K562 (cell line): ENCODE results near the gene SORCS2. TPM values are rescaled to one million over a fixed set of nuclear protein-coding genes. Genes with fewer than 3 reads are reported as not detected.

Experiments used
- ATAC-seq: fragments of 200-7000 bp; cut with Tn5 transposase; 3 replicates; pipeline ENCODE4 v1.9.1; 2020; ENCODE audit warnings: moderate library complexity
- BruUV-seq: library from RNA; stranded (reverse); fragments of 400-500 nt; replicated peaks from 2 replicates; lab custom pipeline; 2021; lab: Mats Ljungman, UMichigan
- CTCF ChIA-PET: fragments of 300-600 bp; formaldehyde crosslinking; extraction: SDS; loops from one replicate; lab custom pipeline; 2021; ENCODE audit warnings: low intra/inter-chr PET ratio; lab: Yijun Ruan, JAX
- POLR2A ChIA-PET: fragments of 300-600, 350-650 bp; sonication (Branson Sonifier 250); formaldehyde crosslinking; extraction: SDS; loops from one replicate; lab custom pipeline; 2021; ENCODE audit warnings: antibody characterized with exemption, inconsistent platforms; lab: Yijun Ruan, JAX
- DNase-seq, 4 experiments: peaks; one replicate each; pipeline versions ENCODE4 v3.0.0 to v3.0.0-alpha.2; 2011 to 2018; ENCODE audit warnings: low spot score in 3 of 4, mixed read lengths in 3 of 4; ENCODE audit errors: extremely low read depth in 1 of 4
- FAIRE-seq: peaks from 2 replicates; lab custom pipeline; 2011; peaks lifted over from hg19 to GRCh38; lab: Jason Lieb, UNC
- H2AFZ ChIP-seq: 2 replicates; pipeline ENCODE4 v1.6.0; 2011; ENCODE audit warnings: low read depth, low read length, control low read depth, inconsistent platforms
- H3K27ac ChIP-seq: fragments of 200-600 bp; 3 replicates; pipeline ENCODE4 v1.8.0; 2011; ENCODE audit warnings: low read depth, mild to moderate bottlenecking, control low read depth, inconsistent platforms, low read length, moderate library complexity, mixed read lengths; ENCODE audit errors: extremely low read depth
- H3K27me3 ChIP-seq, 2 experiments: fragments of 300-600 bp in 1 of 2; 2 replicates in 1 of 2; 3 replicates in 1 of 2; pipeline versions ENCODE4 v1.6.0 to v1.8.0; 2011; ENCODE audit warnings: inconsistent platforms in 2 of 2, low read length in 2 of 2, mild to moderate bottlenecking in 1 of 2, mixed read lengths in 1 of 2, moderate library complexity in 1 of 2; ENCODE audit not compliant: control insufficient read depth in 2 of 2, insufficient read depth in 2 of 2
- H3K36me3 ChIP-seq: fragments of 300-600 bp; 3 replicates; pipeline ENCODE4 v1.8.0; 2011; ENCODE audit warnings: mild to moderate bottlenecking, low read length, inconsistent platforms; ENCODE audit not compliant: control insufficient read depth, insufficient read depth
- H3K4me1 ChIP-seq, 2 experiments: fragments of 200-600 bp in 1 of 2; replicated peaks in 1 of 2; 2 replicates in 1 of 2; 3 replicates in 1 of 2; pipeline versions ENCODE4 v1.5.1 to v1.8.0; 2011; ENCODE audit warnings: inconsistent platforms in 2 of 2, low read length in 2 of 2, mild to moderate bottlenecking in 1 of 2, mixed read lengths in 1 of 2, moderate library complexity in 1 of 2; ENCODE audit not compliant: control insufficient read depth in 2 of 2, insufficient read depth in 2 of 2
- H3K4me2 ChIP-seq: 2 replicates; pipeline ENCODE4 v1.6.1; 2011; ENCODE audit warnings: low read length, control low read depth, inconsistent platforms, mixed read lengths; ENCODE audit not compliant: insufficient read depth
- H3K4me3 ChIP-seq: fragments of 200-600 bp; sonication (generic), shearing (Covaris generic); 2 replicates; pipeline ENCODE4 v1.5.1; 2016; ENCODE audit warnings: control low read depth, inconsistent platforms
- H3K79me2 ChIP-seq: fragments of 200-600 bp; 3 replicates; pipeline ENCODE4 v1.8.0; 2011; ENCODE audit warnings: low read length, inconsistent platforms; ENCODE audit not compliant: control insufficient read depth, insufficient read depth
- H3K9ac ChIP-seq, 2 experiments: 2 replicates each; pipeline versions ENCODE4 v1.6.0 to v1.6.1; 2011; ENCODE audit warnings: low read depth in 2 of 2, low read length in 2 of 2, control low read depth in 1 of 2, inconsistent platforms in 1 of 2, mild to moderate bottlenecking in 1 of 2, mixed read lengths in 1 of 2; ENCODE audit not compliant: insufficient read depth in 1 of 2
- H3K9me1 ChIP-seq: one replicate; pipeline ENCODE4 v1.6.0; 2011; ENCODE audit warnings: inconsistent platforms, mild to moderate bottlenecking, low read length, moderate library complexity; ENCODE audit not compliant: control insufficient read depth, insufficient read depth
- H3K9me3 ChIP-seq: replicated peaks from 2 replicates; pipeline ENCODE4 v1.5.1; 2011; ENCODE audit warnings: low read depth, low read length, inconsistent platforms; ENCODE audit not compliant: control insufficient read depth, insufficient read depth
- H4K20me1 ChIP-seq: replicated peaks from 2 replicates; pipeline ENCODE4 v1.6.1; 2011; ENCODE audit warnings: low read length, inconsistent platforms, mixed read lengths; ENCODE audit not compliant: control insufficient read depth, insufficient read depth
- FIP1L1 ChIP-seq: fragments of 200-400 bp; formaldehyde crosslinking; IDR thresholded peaks from 2 replicates; pipeline ENCODE4 v1.6.1; 2018; ENCODE audit warnings: mild to moderate bottlenecking, low read depth, low read length; ENCODE audit not compliant: poor library complexity, severe bottlenecking
- HDGF ChIP-seq: fragments of 450-650 bp; IDR thresholded peaks from 2 replicates; pipeline ENCODE4 v1.6.1; 2016
- MTA2 ChIP-seq: fragments of 450-650 bp; IDR thresholded peaks from 2 replicates; pipeline ENCODE4 v1.6.1; 2016; ENCODE audit warnings: low read depth
- PHB2 ChIP-seq: fragments of 450-650 bp; IDR thresholded peaks from 2 replicates; pipeline ENCODE4 v1.6.1; 2017; ENCODE audit warnings: low read depth
- RBBP5 ChIP-seq: fragments of 200-600 bp; sonication (generic); IDR thresholded peaks from 2 replicates; pipeline ENCODE4 v1.6.1; 2012; ENCODE audit warnings: borderline replicate concordance, mild to moderate bottlenecking, low read length, control low read depth, inconsistent platforms; ENCODE audit not compliant: insufficient read depth, poor library complexity, severe bottlenecking
- RBM15 ChIP-seq: fragments of 200-400 bp; formaldehyde crosslinking; IDR thresholded peaks from 2 replicates; pipeline ENCODE4 v1.6.1; 2018; ENCODE audit warnings: mild to moderate bottlenecking, low read length, moderate library complexity; ENCODE audit not compliant: insufficient read depth
- ZNF212 ChIP-seq: fragments of 450-650 bp; formaldehyde crosslinking; IDR thresholded peaks from 2 replicates; pipeline ENCODE4 v1.4.0; 2020; ENCODE audit warnings: mild to moderate bottlenecking
- WGBS: fragments of 100-300 bp; shearing (Covaris generic); methylation state at CpG from one replicate; pipeline ENCODE4 v1.1.6; 2016; ENCODE audit warnings: low coverage, mixed read lengths; ENCODE audit not compliant: insufficient coverage; ENCODE audit errors: missing lambda C conversion rate; 5-methylcytosine and 5-hydroxymethylcytosine counted together
- in situ Hi-C: fragments of 300-500 bp; cut with MboI; formaldehyde crosslinking; loops from 4 replicates; pipeline ENCODE4 v1.15.0; 2018; ENCODE audit warnings: inconsistent platforms, mixed read lengths
- intact Hi-C: fragments of 100-400 bp; cut with micrococcal nuclease; formaldehyde crosslinking; loops from 2 replicates; pipeline ENCODE4 v1.14.2; 2022
- polyA plus RNA-seq, 8 experiments: library from polyadenylated mRNA; depleted of rRNA in 4 of 8; stranded (reverse) in 5 of 8; unstranded in 3 of 8; fragments of >200 nt; fragmentation: Nextera tagmentation in 2 of 8; fragmentation: Illumina TruSeq in 1 of 8; extraction: Ambion mirVana in 2 of 8; extraction: Trizol in 1 of 8; gene quantifications; 2 replicates each; pipeline versions ENCODE4 v1.2.1 to v1.2.3, GENCODE V29; 2011 to 2014; ENCODE audit warnings: inconsistent platforms in 1 of 8, missing spikeins in 1 of 8
- total RNA-seq, 7 experiments: library from RNA; depleted of rRNA in 6 of 7; stranded (reverse); fragments of >200 nt in 6 of 7; fragmentation: Illumina TruSeq in 2 of 7; extraction: Trizol in 2 of 7; gene quantifications; 2 replicates each; pipeline versions ENCODE4 v1.2.1 to v1.2.3, GENCODE V29; 2011 to 2021; ENCODE audit warnings: low replicate concordance in 1 of 7

SORCS2 gene
- total and polyA plus RNA-seq, 9 of the 15 experiments (the other 6 are each of a cell fraction or from before 2014, with no cell fraction given): not detected

DNA sequence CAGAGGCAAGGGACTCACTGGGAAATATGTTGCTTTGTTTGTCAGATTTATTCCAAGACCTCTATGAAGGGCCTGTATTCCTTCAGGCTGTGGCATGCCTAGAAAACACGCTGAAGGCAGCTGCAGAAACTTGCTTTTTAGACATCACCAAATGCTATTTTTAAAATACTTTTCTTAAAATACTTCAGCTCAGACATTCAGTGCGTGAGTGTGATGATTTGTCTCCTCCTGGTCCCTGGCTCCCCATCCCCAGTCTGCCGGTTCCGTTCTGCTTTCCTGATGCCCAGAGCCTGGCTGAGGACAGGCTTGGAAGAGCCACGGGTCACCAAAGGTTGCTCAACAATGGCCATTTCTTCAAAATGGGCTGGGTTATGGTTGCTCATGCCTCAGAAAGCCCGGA, 187.4 kb downstream of the SORCS2 start:
- no peaks in the 10 kb centered on the region for H3K36me3 ChIP-seq
- TF ChIP-seq ZNF212 (CRISPR knock-in tag): no peak
- TF ChIP-seq FIP1L1: no peak
- TF ChIP-seq RBM15: no peak
- TF ChIP-seq HDGF: no peak
- no peak for TF ChIP-seq PHB2
- TF ChIP-seq RBBP5: no peak
- no peak for TF ChIP-seq MTA2
- no TSS peak for BruUV-seq
- ChIA-PET CTCF (no interaction called here), POLR2A (no interaction called here)
- FAIRE-seq (no peak), ATAC-seq (no peak), DNase-seq (no peak)
- H3K79me2 ChIP-seq: no peaks in the 10 kb centered on the region
- intact Hi-C loops (no loop called here), in situ Hi-C loops (no loop called here)
- peaks cover 3 to 42% of the 10 kb centered on the region in 2 experiments; a peak in 4 of 5 replicates for H3K27me3 ChIP-seq
- H4K20me1 ChIP-seq: 0 out of 2 replicates have a peak, but pooled peaks cover 5% of the 10 kb centered on the region
- no peak overlapping the region for H2AFZ ChIP-seq
- no peak overlapping the region for H3K4me2 ChIP-seq
- no peaks in the 10 kb centered on the region for H3K4me1 ChIP-seq
- H3K27ac ChIP-seq: no peak overlapping the region
- no peaks in the 10 kb centered on the region for H3K9me1 ChIP-seq
- 0% methylated on average over 6 of the region's 6 CpGs for WGBS
- H3K9ac ChIP-seq: no peak overlapping the region
- no peak overlapping the region for H3K4me3 ChIP-seq
- H3K9me3 ChIP-seq: no peaks in the 10 kb centered on the region
